ENCODE results near the gene RANBP9. TPM values are rescaled to one million over a fixed set of nuclear protein-coding genes. Genes with fewer than 3 reads are reported as not detected.

RANBP9 gene
- total and polyA plus RNA-seq, 2 of the 13 experiments (the other 11 are each of a cell fraction or from before 2014, with no cell fraction given) = 26.6 to 30.6 TPM

DNA sequence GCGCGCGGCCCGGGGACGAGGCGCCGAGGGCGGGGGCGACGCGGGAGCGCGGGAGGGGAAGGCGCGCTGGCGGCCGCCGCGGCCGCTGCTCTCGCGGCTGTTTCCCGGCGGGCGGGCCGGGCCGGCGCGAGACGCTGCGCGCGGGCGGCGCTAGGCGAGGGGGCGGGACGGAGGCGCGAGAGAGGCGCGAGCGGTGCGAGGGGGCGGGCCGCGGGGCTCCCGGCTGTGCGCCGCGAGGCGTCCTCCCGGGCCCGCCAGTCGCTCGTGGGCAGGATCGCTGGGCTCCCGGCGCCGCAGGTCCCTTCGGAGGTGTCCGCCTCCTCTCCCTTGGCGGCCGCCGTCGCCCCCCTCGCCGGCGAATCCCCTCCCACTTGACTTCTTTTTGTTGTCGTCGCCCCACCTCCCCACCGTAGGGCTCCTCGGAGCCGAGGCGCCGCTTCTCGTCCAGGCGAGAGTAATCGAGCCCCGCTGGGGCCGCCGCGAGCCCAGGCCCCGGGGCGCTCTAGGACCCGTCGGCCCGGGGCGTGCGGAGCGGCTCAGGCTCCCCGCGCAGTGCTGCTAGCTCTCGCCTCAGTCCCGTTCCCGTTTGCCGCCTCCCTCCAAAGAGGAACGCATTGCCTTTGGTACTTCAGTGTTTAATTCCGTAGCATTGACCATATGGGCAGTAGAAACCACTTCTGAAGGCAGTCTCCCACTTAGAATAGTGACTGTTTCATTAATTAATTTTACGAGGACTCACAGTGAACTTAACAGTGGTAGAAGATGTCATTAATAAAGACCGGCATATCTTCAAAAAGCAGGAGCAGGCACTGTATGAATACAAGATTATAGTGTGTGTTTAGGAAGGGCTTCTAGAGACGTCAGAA, at the start of gene RANBP9 (continued):
- TF ChIP-seq ZNF546 (CRISPR knock-in tag; conservative IDR thresholded peaks at IDR 0.05) = peak; percentile 71; the same call in 1 of the 2 replicates
- TF ChIP-seq, protein P1, sequence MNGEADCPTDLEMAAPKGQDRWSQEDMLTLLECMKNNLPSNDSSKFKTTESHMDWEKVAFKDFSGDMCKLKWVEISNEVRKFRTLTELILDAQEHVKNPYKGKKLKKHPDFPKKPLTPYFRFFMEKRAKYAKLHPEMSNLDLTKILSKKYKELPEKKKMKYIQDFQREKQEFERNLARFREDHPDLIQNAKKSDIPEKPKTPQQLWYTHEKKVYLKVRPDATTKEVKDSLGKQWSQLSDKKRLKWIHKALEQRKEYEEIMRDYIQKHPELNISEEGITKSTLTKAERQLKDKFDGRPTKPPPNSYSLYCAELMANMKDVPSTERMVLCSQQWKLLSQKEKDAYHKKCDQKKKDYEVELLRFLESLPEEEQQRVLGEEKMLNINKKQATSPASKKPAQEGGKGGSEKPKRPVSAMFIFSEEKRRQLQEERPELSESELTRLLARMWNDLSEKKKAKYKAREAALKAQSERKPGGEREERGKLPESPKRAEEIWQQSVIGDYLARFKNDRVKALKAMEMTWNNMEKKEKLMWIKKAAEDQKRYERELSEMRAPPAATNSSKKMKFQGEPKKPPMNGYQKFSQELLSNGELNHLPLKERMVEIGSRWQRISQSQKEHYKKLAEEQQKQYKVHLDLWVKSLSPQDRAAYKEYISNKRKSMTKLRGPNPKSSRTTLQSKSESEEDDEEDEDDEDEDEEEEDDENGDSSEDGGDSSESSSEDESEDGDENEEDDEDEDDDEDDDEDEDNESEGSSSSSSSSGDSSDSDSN (CRISPR knock-in tag; IDR thresholded peaks at IDR 0.05) = peak; percentile 97
- TF ChIP-seq PHF21A (CRISPR knock-in tag; IDR thresholded peaks at IDR 0.05) = peak; percentile 82
- TF ChIP-seq, protein P2, sequence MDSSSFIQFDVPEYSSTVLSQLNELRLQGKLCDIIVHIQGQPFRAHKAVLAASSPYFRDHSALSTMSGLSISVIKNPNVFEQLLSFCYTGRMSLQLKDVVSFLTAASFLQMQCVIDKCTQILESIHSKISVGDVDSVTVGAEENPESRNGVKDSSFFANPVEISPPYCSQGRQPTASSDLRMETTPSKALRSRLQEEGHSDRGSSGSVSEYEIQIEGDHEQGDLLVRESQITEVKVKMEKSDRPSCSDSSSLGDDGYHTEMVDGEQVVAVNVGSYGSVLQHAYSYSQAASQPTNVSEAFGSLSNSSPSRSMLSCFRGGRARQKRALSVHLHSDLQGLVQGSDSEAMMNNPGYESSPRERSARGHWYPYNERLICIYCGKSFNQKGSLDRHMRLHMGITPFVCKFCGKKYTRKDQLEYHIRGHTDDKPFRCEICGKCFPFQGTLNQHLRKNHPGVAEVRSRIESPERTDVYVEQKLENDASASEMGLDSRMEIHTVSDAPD (CRISPR knock-in tag; IDR thresholded peaks at IDR 0.05) = 0 out of 2 replicates have a peak, but pooled peaks have one; percentile 73
- TF ChIP-seq POLR2A (IDR thresholded peaks at IDR 0.05; ENCODE audit: insufficient read depth in 1 of 2, low read depth in 2 of 2, low read length in 2 of 2) = peak; percentile 84
- TF ChIP-seq ZNF768 (CRISPR knock-in tag; IDR thresholded peaks at IDR 0.05) = peak; percentile 72; the same call in 1 of the 2 replicates
- TF ChIP-seq PLRG1 (conservative IDR thresholded peaks at IDR 0.05) = no peak
- no peak for TF ChIP-seq ZNF260 (CRISPR knock-in tag; IDR thresholded peaks at IDR 0.05; ENCODE audit: borderline replicate concordance, low read depth)
- TF ChIP-seq, protein P3, sequence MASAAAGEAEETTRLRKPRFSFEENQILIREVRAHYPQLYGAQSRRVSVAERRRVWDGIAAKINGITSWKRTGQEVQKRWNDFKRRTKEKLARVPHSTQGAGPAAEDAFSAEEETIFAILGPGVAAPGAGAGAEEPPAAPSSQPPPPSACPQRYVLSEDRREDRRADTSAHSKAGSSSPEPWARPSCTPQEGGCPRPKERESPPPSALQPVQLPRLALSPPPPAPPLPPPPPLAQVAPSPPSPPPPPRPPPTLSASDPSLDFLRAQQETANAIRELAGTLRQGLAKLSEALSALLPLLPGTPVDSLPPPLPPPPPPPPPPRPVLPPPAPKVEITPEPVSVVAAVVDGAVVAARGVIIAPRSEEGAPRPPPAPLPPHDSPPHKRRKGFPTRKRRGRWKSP (CRISPR knock-in tag; IDR thresholded peaks at IDR 0.05) = peak; percentile 73; the same call in 1 of the 2 replicates
- TF ChIP-seq, protein P4, sequence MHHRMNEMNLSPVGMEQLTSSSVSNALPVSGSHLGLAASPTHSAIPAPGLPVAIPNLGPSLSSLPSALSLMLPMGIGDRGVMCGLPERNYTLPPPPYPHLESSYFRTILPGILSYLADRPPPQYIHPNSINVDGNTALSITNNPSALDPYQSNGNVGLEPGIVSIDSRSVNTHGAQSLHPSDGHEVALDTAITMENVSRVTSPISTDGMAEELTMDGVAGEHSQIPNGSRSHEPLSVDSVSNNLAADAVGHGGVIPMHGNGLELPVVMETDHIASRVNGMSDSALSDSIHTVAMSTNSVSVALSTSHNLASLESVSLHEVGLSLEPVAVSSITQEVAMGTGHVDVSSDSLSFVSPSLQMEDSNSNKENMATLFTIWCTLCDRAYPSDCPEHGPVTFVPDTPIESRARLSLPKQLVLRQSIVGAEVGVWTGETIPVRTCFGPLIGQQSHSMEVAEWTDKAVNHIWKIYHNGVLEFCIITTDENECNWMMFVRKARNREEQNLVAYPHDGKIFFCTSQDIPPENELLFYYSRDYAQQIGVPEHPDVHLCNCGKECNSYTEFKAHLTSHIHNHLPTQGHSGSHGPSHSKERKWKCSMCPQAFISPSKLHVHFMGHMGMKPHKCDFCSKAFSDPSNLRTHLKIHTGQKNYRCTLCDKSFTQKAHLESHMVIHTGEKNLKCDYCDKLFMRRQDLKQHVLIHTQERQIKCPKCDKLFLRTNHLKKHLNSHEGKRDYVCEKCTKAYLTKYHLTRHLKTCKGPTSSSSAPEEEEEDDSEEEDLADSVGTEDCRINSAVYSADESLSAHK (CRISPR knock-in tag; IDR thresholded peaks at IDR 0.05; ENCODE audit: borderline replicate concordance) = no peak
- no peak for TF ChIP-seq SIN3B (IDR thresholded peaks at IDR 0.05; ENCODE audit: low read length)
- peak; percentile 60 for TF ChIP-seq ZNF407 (CRISPR knock-in tag; IDR thresholded peaks at IDR 0.05; ENCODE audit: not compliant biosample characterization)
